HG03103 (cell line): ENCODE measurements around the gene ARAP1.

ENCODE experiments used
- ATAC-seq: cut with Tn5 transposase; IDR thresholded peaks from one replicate; pipeline ENCODE4 v1.9.1; 2021; ENCODE audit warnings: low read depth; ENCODE audit not compliant: unreplicated experiment

ARAP1 gene

GRCh38 chr11:72688929-72689328 lies 63.3 kb downstream of the ARAP1 start:
- no peak for ATAC-seq

- ATAC-seq, result no peak
Observed at GRCh38 chr11:72688486-72688885, 63.7 kb downstream of the ARAP1 start.

- no peak for ATAC-seq
Observed at GRCh38 chr11:72687326-72687725, 64.9 kb downstream of the ARAP1 start.

- no peak for ATAC-seq
Observed at GRCh38 chr11:72686639-72687220, 65.5 kb downstream of the ARAP1 start.

- ATAC-seq, result no peak
Observed at GRCh38 chr11:72685560-72686480, 66.4 kb downstream of the ARAP1 start.

- no peak for ATAC-seq
Observed at GRCh38 chr11:72684236-72684912, 67.8 kb downstream of the ARAP1 start.

- no peak for ATAC-seq
Observed at GRCh38 chr11:72683782-72684200, 68.4 kb downstream of the ARAP1 start.

- no peak for ATAC-seq
Observed at GRCh38 chr11:72682858-72683243, 69.4 kb downstream of the ARAP1 start.

- ATAC-seq, result no peak
Observed at GRCh38 chr11:72682238-72682857, 69.9 kb downstream of the ARAP1 start.

- ATAC-seq, result no peak
Observed at GRCh38 chr11:72681226-72682153, 70.7 kb downstream of the ARAP1 start.

GRCh38 chr11:72680624-72681158 lies 71.5 kb downstream of the ARAP1 start:
- no peak for ATAC-seq

GRCh38 chr11:72679869-72680268 lies 72.3 kb downstream of the ARAP1 start:
- no peak for ATAC-seq

- no peak for ATAC-seq
Observed at GRCh38 chr11:72678524-72678923, 73.7 kb downstream of the ARAP1 start.

GRCh38 chr11:72676861-72677341 lies 75.3 kb downstream of the ARAP1 start:
- no peak for ATAC-seq

- ATAC-seq, result no peak
Observed at GRCh38 chr11:72675221-72675620, 77.0 kb downstream of the ARAP1 start.

GRCh38 chr11:72673943-72674828 lies 78.0 kb downstream of the ARAP1 start, which contains the start of gene PDE2A:
Gene PDE2A (minus strand): TSS chr11:72674422. CDS start chr11:72674207, 215 bp downstream.
- no peak for ATAC-seq

GRCh38 chr11:72673284-72673942 lies 78.8 kb downstream of the ARAP1 start:
- ATAC-seq, result no peak
